HG03060 (cell line): ENCODE measurements around the gene SMC6.

Source experiments
- ATAC-seq: cut with Tn5 transposase; IDR thresholded peaks from one replicate; pipeline ENCODE4 v1.9.1; 2021; ENCODE audit warnings: low read depth, moderate number of reproducible peaks; ENCODE audit not compliant: unreplicated experiment

SMC6 gene

DNA sequence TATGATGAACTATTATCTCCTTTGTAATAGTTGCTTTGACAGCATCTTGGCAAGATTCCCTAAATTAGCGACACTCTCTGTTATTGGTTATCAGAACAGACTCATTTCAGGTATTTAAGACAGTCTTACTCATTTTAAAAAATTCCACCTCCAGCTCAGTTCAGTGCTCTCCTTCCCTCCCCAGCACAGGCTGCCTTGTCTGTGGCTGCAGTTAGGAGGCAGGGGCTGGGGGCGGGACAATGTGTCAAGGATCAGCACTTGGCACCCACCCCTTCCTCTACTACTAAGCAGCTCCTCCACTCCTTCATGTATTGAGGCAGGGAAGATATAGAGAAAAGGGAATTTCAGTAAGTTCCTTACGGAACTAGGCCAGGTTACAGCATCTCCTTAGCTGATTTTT lies 128.2 kb downstream of the SMC6 start:
- ATAC-seq = no peak

DNA sequence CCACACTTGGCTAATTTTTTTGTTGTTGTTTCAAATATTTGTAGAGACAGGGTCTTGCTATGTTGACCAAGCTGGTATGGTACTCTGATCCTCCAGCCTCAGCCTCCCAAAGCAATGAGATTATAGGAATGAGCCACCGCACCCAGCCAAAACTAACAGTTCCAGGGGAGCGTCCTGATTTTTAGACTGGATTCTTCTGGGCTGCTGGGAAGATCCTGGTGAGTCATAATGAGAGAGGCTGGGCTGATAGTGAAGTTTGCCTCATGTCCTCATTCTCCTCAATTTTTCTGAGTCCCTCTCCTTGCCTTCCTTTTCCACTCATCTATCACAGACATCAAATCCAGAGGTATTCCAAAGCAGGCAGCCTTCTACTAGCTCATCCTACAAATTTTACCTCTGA lies 131.8 kb downstream of the SMC6 start:
- no peak for ATAC-seq

DNA sequence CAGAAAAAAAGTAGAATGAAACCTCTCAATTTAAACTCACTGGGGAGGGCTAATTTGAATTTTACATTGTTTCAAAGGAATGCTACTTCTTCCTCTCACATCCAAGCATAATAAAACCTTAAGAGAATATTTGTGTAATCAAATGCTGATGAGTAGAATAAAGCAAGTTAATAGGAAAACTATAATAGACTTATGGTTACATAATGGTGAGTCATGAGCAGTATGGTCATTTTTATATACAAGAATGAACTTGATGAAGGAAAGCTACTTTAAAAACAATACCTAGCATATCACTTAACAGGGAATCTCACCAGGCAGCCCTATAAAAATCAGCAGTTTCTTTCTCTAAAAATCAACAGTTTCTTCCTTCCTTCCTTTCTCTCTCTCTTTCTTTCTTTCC lies 132.8 kb downstream of the SMC6 start:
- no peak for ATAC-seq

DNA sequence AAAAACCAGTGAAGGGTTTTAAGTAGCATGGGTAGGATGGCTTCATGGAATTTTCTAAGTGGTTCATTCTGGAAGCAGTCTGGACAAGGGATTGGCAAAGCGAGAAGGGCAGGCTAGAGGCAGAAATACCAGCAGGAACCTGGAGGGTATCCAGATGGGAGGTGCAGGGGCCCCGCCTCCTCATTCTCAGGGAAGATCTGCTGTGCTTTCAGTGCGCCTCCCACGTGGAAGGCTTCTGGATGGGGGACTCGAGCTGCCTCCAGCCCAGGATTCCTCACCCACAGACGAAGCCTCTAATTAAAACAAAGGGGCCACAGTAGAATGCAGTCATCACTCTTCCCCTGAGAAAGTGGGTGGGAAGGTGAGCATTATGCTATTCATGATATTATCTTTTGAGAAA lies 133.3 kb downstream of the SMC6 start:
- no peak for ATAC-seq

DNA sequence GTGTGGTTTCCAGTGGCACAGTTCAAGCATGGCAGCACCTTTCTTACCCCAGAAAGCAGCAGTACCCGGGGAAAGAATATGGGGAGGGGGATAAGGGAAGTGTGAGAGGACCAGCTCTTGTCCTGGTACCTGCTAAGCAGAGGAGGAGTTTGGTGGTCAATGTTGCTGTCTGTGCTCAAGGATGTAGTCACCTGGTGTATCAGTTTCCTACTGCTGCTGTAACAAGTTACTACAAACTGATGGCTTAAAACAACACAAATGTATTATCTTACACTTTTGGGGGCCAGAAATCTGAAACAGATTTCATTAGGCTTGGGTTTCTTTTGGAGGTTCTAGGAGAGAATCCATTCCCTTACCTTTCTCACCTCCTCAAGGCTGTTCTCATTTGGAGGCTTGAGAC lies 135.7 kb downstream of the SMC6 start:
- no peak for ATAC-seq

GRCh38 chr2:17617516-17617915 lies 136.1 kb downstream of the SMC6 start:
- no peak for ATAC-seq

GRCh38 chr2:17616405-17616804 lies 137.2 kb downstream of the SMC6 start:
- no peak for ATAC-seq

DNA sequence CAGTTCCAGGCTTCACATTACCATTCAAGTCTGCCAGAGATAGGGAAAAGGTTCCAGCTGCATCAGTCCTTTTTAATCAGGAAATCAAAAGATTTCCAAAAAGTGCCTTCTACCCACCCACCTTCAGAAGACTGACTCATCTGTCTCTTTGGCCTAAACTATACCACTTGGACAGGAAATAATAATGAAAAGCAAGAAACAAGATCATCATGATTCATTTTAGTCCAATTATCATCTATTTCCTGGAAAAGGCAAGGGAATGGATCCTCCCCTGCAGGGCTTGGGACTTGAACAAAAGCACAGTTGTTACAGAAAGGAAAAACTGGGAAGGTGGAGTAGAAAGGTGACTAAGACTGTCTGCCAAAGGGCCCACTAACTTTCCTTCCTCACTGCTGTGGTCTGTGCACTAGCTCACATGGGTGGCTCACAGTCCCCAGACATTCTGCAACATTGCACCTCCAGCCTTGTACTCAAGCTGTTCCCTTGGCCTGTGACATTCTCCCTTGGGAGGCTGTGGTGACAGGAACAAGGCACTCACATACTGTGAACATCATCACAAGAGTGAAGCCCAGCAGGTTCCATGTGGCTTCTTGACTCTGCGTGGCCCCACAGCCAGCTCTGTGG lies 137.8 kb downstream of the SMC6 start:
- no peak for ATAC-seq

DNA sequence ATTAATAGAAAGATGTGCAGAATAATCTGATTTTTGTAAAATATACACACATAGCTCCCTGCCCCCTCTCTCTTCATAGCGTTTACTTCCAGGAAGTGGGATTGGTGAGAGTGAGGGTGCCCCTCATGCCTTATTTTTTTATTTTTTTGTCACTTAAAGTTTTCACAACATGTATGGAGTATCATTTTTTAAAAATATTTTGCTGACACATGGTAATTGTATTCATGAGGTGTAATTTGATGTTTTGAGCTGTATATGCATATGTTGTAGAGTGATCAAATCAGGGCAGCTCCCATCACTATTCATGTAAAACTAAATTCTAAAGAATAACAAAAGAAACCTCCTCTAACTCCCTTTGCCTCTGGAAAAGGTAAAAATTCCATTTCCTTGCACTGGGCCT lies 138.5 kb downstream of the SMC6 start:
- ATAC-seq = no peak

DNA sequence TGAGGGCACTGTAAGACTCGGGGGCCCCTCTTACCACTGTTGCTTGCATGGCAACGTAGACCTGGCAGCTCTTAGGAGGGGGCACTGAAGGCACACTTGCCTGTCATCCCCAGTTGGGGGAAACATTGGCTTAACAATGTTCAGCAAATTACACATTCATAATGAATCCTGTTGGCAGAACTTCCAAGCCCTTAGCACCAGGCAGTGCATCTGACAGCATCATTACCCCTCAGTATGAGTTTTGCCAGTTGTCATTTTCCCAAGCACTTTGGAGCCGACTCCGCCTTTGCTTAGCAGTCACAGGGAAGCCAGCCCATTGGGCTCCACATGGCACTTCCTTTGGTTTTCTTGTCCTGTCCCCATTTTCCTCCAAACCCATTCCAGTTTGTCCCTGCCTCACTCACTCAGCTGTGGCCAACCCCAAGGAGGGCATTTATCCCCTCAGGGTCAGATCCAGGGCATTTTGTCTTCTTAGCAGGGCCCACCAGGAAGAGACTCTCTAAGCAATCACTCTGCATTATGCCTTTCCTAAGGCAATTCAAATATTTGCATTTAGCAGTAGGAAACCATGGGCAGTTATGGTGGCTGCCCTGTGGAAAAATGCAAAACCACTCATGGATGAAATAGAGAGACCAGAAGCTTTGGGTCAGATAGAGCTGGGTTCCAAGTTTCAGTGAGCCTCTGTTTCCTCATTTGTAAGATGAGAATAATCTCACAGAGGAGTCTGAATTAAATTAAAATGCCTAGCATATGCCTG lies 139.3 kb downstream of the SMC6 start:
- ATAC-seq = no peak
